Left ventricle myocardium inferior (tissue), 1 donor: ENCODE measurements around the gene TOP1. TPM values are rescaled to one million over a fixed set of nuclear protein-coding genes. Genes with fewer than 3 reads are reported as not detected.
"Not testable (repeated sequence)": the region's sequence is repeated elsewhere in the genome, so short reads cannot be mapped to it uniquely, and the experiment has no call there.

Experiments
- DNase-seq: peaks from one replicate; pipeline ENCODE4 v3.0.0-alpha.2; 2020
- H3K27ac ChIP-seq: fragments of 200-600 bp; replicated peaks from 2 replicates; pipeline ENCODE4 v1.8.0; 2021
- H3K27me3 ChIP-seq: fragments of 200-600 bp; 2 replicates; pipeline ENCODE4 v1.8.0; 2021; ENCODE audit warnings: low read depth
- H3K36me3 ChIP-seq: fragments of 200-600 bp; 2 replicates; pipeline ENCODE4 v1.8.0; 2021
- H3K4me1 ChIP-seq: fragments of 200-600 bp; 2 replicates; pipeline ENCODE4 v1.8.0; 2021
- H3K4me3 ChIP-seq: fragments of 200-600 bp; 2 replicates; pipeline ENCODE4 v1.8.0; 2021; ENCODE audit warnings: mild to moderate bottlenecking, moderate library complexity
- H3K9me3 ChIP-seq: fragments of 200-600 bp; replicated peaks from 2 replicates; pipeline ENCODE4 v1.8.0; 2021
- CTCF ChIP-seq: fragments of 200-600 bp; IDR thresholded peaks from 2 replicates; pipeline ENCODE4 v1.8.0; 2021; ENCODE audit warnings: antibody characterized with exemption, mild to moderate bottlenecking, borderline replicate concordance
- intact Hi-C: fragments of 100-400 bp; cut with micrococcal nuclease; formaldehyde crosslinking; loops from one replicate; pipeline ENCODE4 v1.11.0; 2022
- total RNA-seq: library from RNA; stranded (reverse); fragmentation: NEBNext Ultra II Directional; extraction: Animal tissue kit (Norgen Biotek cat#: 25700); gene quantifications from one replicate; pipeline ENCODE4 v1.2.1, GENCODE V29; 2021
- donor health status: DM: no; HTN: yes; CAD: no; lungs with severe emphysema.

The TOP1 gene
- total RNA-seq, 1 donor from 2014 or later, result 23.9 TPM

DNA sequence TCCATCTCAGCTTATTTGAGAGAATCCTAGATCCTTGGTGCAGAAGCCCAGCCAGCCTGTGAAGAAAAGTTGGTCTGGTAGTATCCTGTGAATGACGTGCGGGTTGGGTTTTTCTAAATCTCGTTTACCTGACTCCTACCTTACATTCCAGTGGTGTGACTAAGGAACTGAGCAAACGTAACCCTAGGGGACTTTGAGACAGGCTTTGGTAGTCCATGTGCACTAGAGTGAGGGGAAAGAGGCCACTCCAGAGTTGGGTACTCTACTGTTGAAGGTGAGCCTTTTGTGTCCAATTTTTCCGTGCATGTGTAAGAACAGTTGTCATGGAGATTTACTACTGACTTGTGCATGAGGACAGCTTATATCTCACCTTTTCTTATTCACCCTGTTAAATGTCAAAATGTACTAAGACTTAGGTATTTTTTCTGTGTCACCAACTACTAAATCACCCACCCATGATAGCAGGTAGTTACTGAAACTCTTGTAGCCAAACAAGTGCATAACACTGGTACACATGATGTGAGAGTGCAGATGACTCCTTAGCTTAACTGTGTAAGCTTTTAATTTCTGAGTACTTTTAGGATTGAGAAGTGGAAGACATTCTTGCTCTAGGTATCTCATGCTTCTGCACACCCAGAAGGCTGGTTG, 82.4 kb downstream of the TOP1 start:
- Histone ChIP-seq H3K9me3 (no peaks in the 10 kb centered on the region), H3K27ac (no peak overlapping the region), H3K4me3 (no peak overlapping the region), H3K36me3 (peaks cover 74% of the 10 kb centered on the region), H3K4me1 (no peaks in the 10 kb centered on the region), H3K27me3 (no peaks in the 10 kb centered on the region)
- DNase-seq, result no peak
- no peak for TF ChIP-seq CTCF
- intact Hi-C loops, result no loop called here

- TF ChIP-seq CTCF, result no peak
- no peaks in the 10 kb centered on the region for H3K9me3 ChIP-seq
- H3K4me3 ChIP-seq, result no peak overlapping the region
- no peak overlapping the region for H3K27ac ChIP-seq
- no peak for DNase-seq
- no peaks in the 10 kb centered on the region for H3K4me1 ChIP-seq
- intact Hi-C loops, result no loop called here
- H3K36me3 ChIP-seq, result peaks cover 79% of the 10 kb centered on the region
- no peaks in the 10 kb centered on the region for H3K27me3 ChIP-seq
These were observed 82.9 kb downstream of the TOP1 start for GRCh38 chr20:41111578-41111951.

GRCh38 chr20:41116282-41116956, 87.8 kb downstream of the TOP1 start:
- intact Hi-C loops, result no loop called here
- Histone ChIP-seq H3K4me3 (no peak overlapping the region), H3K36me3 (peaks cover 100% of the 10 kb centered on the region)

DNA sequence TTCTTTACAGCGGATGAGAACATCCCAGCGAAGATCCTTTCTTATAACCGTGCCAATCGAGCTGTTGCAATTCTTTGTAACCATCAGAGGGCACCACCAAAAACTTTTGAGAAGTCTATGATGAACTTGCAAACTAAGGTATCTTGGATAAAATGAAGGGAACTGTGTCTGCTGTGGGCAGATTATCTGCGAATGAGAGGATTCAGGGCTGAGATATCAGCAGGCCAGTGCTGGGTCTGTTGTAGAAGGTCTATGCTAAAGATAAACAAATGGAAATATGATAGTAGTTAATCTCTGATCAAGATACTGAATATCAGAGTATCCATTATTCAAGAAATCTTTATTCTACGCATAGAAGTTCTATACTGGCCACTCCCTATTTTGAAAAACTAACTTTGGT, 89.5 kb downstream of the TOP1 start:
- H3K36me3 ChIP-seq, result peaks cover 100% of the 10 kb centered on the region
- H3K27me3 ChIP-seq, H3K4me3 ChIP-seq, H3K4me1 ChIP-seq, H3K27ac ChIP-seq, DNase-seq, intact Hi-C loops, H3K9me3 ChIP-seq: not testable (repeated sequence)

More at GRCh38 chr20:41116282-41116956, 87.8 kb downstream of the TOP1 start:
- TF ChIP-seq CTCF, result no peak
- Histone ChIP-seq H3K9me3 (no peaks in the 10 kb centered on the region), H3K27ac (no peak overlapping the region), H3K4me1 (no peaks in the 10 kb centered on the region), H3K27me3 (no peaks in the 10 kb centered on the region)
- DNase-seq, result no peak

DNA sequence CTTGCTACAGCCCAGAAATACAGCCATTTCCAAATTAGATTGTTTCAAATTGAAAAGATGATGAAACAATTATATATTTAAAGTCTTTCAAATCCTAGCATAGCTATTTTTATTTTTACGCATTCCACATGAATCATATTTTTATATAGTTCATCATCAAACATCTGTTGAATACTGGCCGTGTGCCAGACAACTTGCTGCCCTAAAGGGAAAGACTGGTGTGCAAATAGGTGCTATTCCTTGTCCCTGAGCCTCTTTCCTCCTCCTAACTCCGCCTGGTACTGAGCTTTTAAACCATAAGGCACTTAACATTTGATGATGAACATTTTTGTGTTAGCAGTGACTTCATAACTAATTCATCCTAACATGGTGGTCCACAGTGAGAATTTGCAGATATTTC, 90.0 kb downstream of the TOP1 start:
- Histone ChIP-seq H3K4me1 (no peaks in the 10 kb centered on the region), H3K27me3 (no peaks in the 10 kb centered on the region), H3K4me3 (no peak overlapping the region), H3K9me3 (no peaks in the 10 kb centered on the region), H3K36me3 (peaks cover 100% of the 10 kb centered on the region), H3K27ac (no peak overlapping the region)
- no peak for DNase-seq
- intact Hi-C loops, result no loop called here
- no peak for TF ChIP-seq CTCF
